VCaP (cell line): Measurements from ENCODE around the gene FPR2.

Experiments used
- H3K27ac ChIP-seq: fragments of 450-650 bp; 2 replicates; pipeline ENCODE4 v1.5.1; 2017
- TF ChIP-seq, protein P1 (sequence below): fragments of 450-650 bp; conservative IDR thresholded peaks from 2 replicates; pipeline ENCODE4 v1.5.1; 2017; ENCODE audit warnings: mild to moderate bottlenecking, moderate library complexity

FPR2 gene

DNA sequence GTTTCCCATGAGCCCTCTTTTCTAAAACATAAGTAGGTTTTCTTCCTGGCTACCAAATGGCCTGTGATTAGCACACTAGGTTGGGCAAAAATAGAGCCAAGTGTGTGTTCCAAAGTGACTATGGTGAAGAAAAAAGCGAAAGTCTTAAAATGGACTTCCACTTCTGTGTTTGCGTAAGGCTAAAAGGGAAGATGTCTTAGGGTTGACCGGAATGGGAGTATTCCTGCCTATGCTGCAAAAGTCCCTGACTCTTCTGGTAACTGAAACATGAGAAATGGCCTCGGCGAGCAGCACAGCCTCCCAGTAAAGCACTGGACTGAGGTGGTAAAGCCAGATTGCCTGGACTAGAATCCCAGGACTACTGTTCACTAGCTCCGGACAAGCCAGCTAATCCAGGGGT lies 6.9 kb upstream of the FPR2 start:
- H3K27ac ChIP-seq = no peak overlapping the region
- TF ChIP-seq, protein P1, sequence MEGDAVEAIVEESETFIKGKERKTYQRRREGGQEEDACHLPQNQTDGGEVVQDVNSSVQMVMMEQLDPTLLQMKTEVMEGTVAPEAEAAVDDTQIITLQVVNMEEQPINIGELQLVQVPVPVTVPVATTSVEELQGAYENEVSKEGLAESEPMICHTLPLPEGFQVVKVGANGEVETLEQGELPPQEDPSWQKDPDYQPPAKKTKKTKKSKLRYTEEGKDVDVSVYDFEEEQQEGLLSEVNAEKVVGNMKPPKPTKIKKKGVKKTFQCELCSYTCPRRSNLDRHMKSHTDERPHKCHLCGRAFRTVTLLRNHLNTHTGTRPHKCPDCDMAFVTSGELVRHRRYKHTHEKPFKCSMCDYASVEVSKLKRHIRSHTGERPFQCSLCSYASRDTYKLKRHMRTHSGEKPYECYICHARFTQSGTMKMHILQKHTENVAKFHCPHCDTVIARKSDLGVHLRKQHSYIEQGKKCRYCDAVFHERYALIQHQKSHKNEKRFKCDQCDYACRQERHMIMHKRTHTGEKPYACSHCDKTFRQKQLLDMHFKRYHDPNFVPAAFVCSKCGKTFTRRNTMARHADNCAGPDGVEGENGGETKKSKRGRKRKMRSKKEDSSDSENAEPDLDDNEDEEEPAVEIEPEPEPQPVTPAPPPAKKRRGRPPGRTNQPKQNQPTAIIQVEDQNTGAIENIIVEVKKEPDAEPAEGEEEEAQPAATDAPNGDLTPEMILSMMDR = no peak

DNA sequence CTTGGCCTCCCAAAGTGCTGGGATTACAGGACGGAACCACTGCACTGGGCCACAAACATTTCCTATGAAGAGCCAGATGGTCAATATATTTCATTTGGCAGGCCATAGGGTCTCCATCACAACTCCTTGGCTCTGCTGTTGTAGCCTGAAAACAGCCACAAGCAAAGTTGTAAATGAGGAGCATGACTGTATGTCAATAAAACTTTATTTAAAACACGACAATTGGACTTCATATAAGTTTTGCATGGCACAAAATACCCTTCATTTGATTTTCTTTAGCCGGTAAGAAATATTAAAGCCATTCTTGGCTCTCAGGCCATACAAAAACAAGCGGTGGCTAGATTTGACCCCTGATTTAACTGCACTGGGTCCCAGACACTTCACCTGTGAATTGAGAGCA lies 6.2 kb upstream of the FPR2 start:
- TF ChIP-seq, protein P1 = no peak
- H3K27ac ChIP-seq = no peak overlapping the region

DNA sequence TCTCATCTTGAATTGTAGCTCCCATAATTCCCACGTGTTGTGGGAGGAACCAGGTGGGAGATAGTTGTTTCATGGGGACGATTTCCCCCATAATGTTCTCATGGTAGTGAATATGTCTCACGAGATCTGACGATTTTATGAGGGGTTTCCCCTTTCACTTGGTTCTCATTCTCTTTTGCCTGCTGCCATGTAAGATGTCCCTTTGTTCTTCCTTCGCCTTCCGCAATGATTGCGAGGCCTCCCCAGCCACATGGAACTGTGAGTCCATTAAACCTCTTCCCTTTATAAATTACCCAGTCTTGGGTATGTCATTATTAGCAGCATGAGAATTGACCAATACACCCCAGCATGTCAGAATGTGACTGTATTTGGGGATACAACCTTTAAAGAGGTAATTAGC lies 5.4 kb upstream of the FPR2 start:
- H3K27ac ChIP-seq = no peak overlapping the region
- TF ChIP-seq, protein P1 = no peak

DNA sequence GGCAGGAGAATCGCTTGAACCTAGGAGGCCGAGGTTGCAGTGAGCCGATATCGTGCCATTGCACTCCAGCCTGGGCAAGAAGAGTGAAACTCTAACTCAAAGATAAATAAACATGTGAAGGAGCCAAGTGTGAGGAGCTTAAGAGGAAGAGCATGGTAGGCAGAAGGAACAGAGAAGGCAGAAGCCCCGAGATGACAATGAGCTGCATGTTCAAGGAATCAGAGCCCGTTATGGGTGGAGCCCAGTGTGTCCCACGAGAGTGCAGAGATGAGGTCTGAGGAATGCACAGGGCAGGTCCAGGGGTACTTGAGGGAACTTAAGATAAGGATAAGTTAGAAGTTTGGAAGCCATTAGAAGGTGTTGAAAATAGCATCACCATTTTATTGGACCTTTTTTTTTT lies 716 bp downstream of the FPR2 start:
- no peak overlapping the region for H3K27ac ChIP-seq
- TF ChIP-seq, protein P1 = no peak

DNA sequence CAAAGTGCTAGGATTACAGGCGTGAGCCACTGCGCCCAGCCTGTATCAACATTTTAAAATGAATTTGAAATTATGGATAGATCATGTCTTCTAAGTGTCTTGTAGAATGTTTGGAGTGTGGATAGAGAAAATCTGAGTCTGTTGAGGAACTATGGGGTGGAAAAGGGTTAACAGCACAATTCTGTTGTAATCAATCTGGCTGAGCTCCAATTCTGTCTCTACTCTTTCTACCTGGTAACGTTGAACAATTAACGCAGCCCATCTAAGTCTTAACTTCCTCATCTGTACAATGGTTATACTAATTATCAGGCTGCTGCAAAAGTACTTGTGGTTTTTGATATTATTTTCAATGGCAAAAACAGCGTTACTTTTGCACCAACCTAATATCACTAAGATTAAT lies 4.1 kb downstream of the FPR2 start:
- TF ChIP-seq, protein P1 = no peak
- H3K27ac ChIP-seq = no peak overlapping the region

DNA sequence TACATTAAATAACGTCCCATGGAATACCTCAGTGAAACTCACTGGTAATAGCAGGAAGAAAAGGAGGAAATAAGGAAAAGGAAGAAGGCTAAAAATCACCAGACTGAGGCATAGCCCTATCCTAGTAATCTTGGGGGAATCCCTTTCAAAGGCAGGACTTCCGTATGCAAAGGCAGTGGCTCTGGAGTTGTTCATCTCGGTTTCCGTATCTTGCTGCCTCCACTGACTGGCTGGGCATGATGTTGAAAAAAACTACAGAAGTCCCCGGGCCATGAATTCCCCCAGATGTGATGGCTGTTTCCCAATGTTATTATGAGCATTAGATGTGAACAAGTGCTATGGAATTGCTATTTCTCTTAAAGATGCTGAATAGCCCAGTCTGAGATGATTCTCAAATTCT lies 5.5 kb downstream of the FPR2 start:
- TF ChIP-seq, protein P1 = no peak
- no peak overlapping the region for H3K27ac ChIP-seq

DNA sequence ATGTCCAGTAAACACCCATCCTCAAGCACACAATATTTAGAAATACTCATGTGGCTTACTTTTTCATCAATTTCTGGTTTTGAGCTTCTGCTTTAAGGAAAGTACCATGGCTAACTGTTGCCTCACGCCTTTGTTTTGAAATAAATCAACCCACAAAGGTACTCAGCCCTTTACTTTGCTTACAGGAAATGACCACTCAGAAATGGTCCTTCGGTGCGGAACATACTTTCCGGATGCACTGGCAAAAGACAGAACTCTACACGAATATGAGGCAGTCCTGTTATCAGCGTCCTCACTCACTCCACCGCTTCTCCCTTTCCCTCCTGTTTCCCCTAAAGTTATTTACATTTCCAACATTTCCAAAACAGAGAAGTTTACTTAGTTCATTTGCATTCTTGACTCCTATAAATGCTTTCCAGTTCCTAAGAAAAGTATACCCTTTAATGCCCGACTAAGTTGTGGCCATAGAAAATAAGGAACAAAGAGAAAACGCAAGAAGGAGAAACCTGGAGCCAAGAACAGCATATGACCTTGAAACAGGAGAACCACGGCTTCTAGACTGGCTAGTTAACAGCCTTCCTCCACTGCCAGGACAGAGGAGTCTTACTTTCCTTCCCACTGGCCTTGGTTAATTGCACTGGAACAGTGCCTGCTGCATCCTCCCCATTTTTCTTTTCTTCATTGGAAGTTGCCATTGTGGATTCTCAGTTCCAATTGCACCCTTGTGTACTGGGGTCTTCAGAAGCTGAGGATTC lies 10.6 kb downstream of the FPR2 start:
- no peak overlapping the region for H3K27ac ChIP-seq
- TF ChIP-seq, protein P1 = no peak
